ENCODE data around the gene FBXW7. TPM values are rescaled to one million over a fixed set of nuclear protein-coding genes. Genes with fewer than 3 reads are reported as not detected.
A peak's percentile ranks its signal among the peaks of the same experiment; 100 is the strongest.
"Not testable (repeated sequence)": the region's sequence is repeated elsewhere in the genome, so short reads cannot be mapped to it uniquely, and the experiment has no call there.

FBXW7 gene
- total RNA-seq, 4 donors from 2014 or later = 106 to 363 (median 138) TPM

- Histone ChIP-seq H3K9me3 (no peaks in the 10 kb centered on the region), H3K27me3 (no peaks in the 10 kb centered on the region), H3K4me3 (no peak overlapping the region), H3K4me1 (no peaks in the 10 kb centered on the region), H3K27ac (no peak overlapping the region), H3K36me3 (peaks cover under 1% of the 10 kb centered on the region)
- WGBS = 76% methylated on average over 2 of the region's 2 CpGs
- DNase-seq (ENCODE audit: low spot score in 2 of 2) = no peak
- TF ChIP-seq POLR2AphosphoS5 (IDR thresholded peaks at IDR 0.05) = no peak
Observed at GRCh38 chr4:152545088-152545487, 9.2 kb upstream of the FBXW7 start.

- not testable (repeated sequence) for H3K9me3 ChIP-seq
Observed at GRCh38 chr4:152544533-152544932, 8.6 kb upstream of the FBXW7 start.

GRCh38 chr4:152540941-152541340 is 5.0 kb upstream of the FBXW7 start:
- H3K4me3 ChIP-seq = no peak overlapping the region
- H3K27ac ChIP-seq = no peak overlapping the region
- peaks cover 8% of the 10 kb centered on the region for H3K36me3 ChIP-seq
- 97% methylated on average over 4 of the region's 13 CpGs for WGBS
- H3K9me3 ChIP-seq = no peaks in the 10 kb centered on the region
- H3K27me3 ChIP-seq = no peaks in the 10 kb centered on the region
- peak in 1 of 2 donors; percentile 54 for DNase-seq (ENCODE audit: low spot score in 2 of 2)
- no peak for TF ChIP-seq CTCF (IDR thresholded peaks at IDR 0.05)
- no peak for TF ChIP-seq POLR2A (IDR thresholded peaks at IDR 0.05)
- peaks cover 23% of the 10 kb centered on the region for H3K4me1 ChIP-seq

More at GRCh38 chr4:152544533-152544932, 8.6 kb upstream of the FBXW7 start:
- WGBS = 92% methylated on average over 8 of the region's 8 CpGs
- not testable (repeated sequence) for H3K27ac ChIP-seq; H3K4me3 ChIP-seq; H3K27me3 ChIP-seq; DNase-seq (ENCODE audit: low spot score in 2 of 2); H3K4me1 ChIP-seq; H3K36me3 ChIP-seq

GRCh38 chr4:152540293-152540674 is 4.4 kb upstream of the FBXW7 start:
- H3K4me3 ChIP-seq = no peak overlapping the region
- H3K27ac ChIP-seq = no peak overlapping the region
- no peaks in the 10 kb centered on the region for H3K9me3 ChIP-seq
- TF ChIP-seq POLR2AphosphoS5 (IDR thresholded peaks at IDR 0.05) (no peak), EP300 (IDR thresholded peaks at IDR 0.05) (no peak), CTCF (IDR thresholded peaks at IDR 0.05) (no peak), POLR2A (IDR thresholded peaks at IDR 0.05) (no peak)
- WGBS = 83% methylated on average over 3 of the region's 4 CpGs
- H3K4me1 ChIP-seq = peaks cover 23% of the 10 kb centered on the region
- peaks cover 8% of the 10 kb centered on the region for H3K36me3 ChIP-seq
- no peak for DNase-seq (ENCODE audit: low spot score in 2 of 2)
- no peaks in the 10 kb centered on the region for H3K27me3 ChIP-seq

GRCh38 chr4:152539556-152540292 is 3.8 kb upstream of the FBXW7 start:
- Histone ChIP-seq H3K36me3 (peaks cover 8% of the 10 kb centered on the region), H3K4me1 (peaks cover 23% of the 10 kb centered on the region), H3K27ac (no peak overlapping the region), H3K27me3 (no peaks in the 10 kb centered on the region), H3K4me3 (no peak overlapping the region), H3K9me3 (no peaks in the 10 kb centered on the region)
- DNase-seq (ENCODE audit: low spot score in 2 of 2) = no peak
- WGBS = 96% methylated on average over 15 of the region's 16 CpGs
- TF ChIP-seq POLR2AphosphoS5 (IDR thresholded peaks at IDR 0.05) (no peak), CTCF (IDR thresholded peaks at IDR 0.05) (no peak), EP300 (IDR thresholded peaks at IDR 0.05) (no peak), POLR2A (IDR thresholded peaks at IDR 0.05) (no peak)

- Histone ChIP-seq H3K9me3 (no peaks in the 10 kb centered on the region), H3K27ac (peak overlapping the region; percentile 97), H3K27me3 (no peaks in the 10 kb centered on the region), H3K4me1 (peaks cover 37% of the 10 kb centered on the region), H3K36me3 (peaks cover 8% of the 10 kb centered on the region), H3K4me3 (peak overlapping the region; percentile 100)
- WGBS = 89% methylated on average over 1 of the region's 1 CpG
- TF ChIP-seq CTCF (IDR thresholded peaks at IDR 0.05) (no peak), POLR2AphosphoS5 (IDR thresholded peaks at IDR 0.05) (no peak), POLR2A (IDR thresholded peaks at IDR 0.05) (no peak), EP300 (IDR thresholded peaks at IDR 0.05) (no peak)
- no peak for DNase-seq (ENCODE audit: low spot score in 2 of 2)
Observed at GRCh38 chr4:152537881-152538280, 2.0 kb upstream of the FBXW7 start.
